Heart right ventricle (tissue), 16 donors: ENCODE results near the gene CHST6. TPM values are rescaled to one million over a fixed set of nuclear protein-coding genes. Genes with fewer than 3 reads are reported as not detected.
"Not testable (repeated sequence)": the region's sequence is repeated elsewhere in the genome, so short reads cannot be mapped to it uniquely, and the experiment has no call there.

Experiments
- ATAC-seq, 8 donors: fragments of 200-7000 bp; cut with Tn5 transposase; one replicate each; pipeline ENCODE4 v1.9.1; 2020; ENCODE audit warnings: mild to moderate bottlenecking in 8 of 8, moderate library complexity in 8 of 8, moderate number of reproducible peaks in 1 of 8
- DNase-seq, 2 donors: peaks; one replicate each; pipeline ENCODE4 v3.0.0-alpha.2; 2020
- H3K27ac ChIP-seq, 10 donors: fragments of 200-600 bp; sonication (generic) in 2 of 10; one replicate each; pipeline versions ENCODE4 v1.5.0 to v1.8.0; 2020 to 2022; ENCODE audit warnings: mild to moderate bottlenecking in 3 of 10
- H3K27me3 ChIP-seq, 7 donors: fragments of 200-600 bp; one replicate each; pipeline ENCODE4 v1.8.0; 2021 to 2022; ENCODE audit warnings: mild to moderate bottlenecking in 2 of 7
- H3K36me3 ChIP-seq, 9 donors: fragments of 200-600 bp; sonication (generic) in 1 of 9; one replicate each; pipeline versions ENCODE4 v1.5.0 to v1.8.0; 2020 to 2022; ENCODE audit warnings: mild to moderate bottlenecking in 2 of 9
- H3K4me1 ChIP-seq, 9 donors: fragments of 200-600 bp; sonication (generic) in 1 of 9; one replicate each; pipeline versions ENCODE4 v1.5.0 to v1.8.0; 2020 to 2022; ENCODE audit warnings: mild to moderate bottlenecking in 4 of 9
- H3K4me3 ChIP-seq, 10 donors: fragments of 200-600 bp; sonication (generic) in 2 of 10; one replicate each; pipeline versions ENCODE4 v1.5.0 to v1.8.0; 2020 to 2022; ENCODE audit warnings: mild to moderate bottlenecking in 7 of 10, moderate library complexity in 2 of 10
- H3K9me3 ChIP-seq, 11 donors: fragments of 200-600 bp in 10 of 11; sonication (generic) in 2 of 11; one replicate each; pipeline versions ENCODE4 v1.5.0 to v1.8.0; 2013 to 2022; ENCODE audit warnings: mild to moderate bottlenecking in 2 of 11, control low read depth in 1 of 11, moderate library complexity in 1 of 11
- WGBS, 2 donors: extraction: QIAGEN DNeasy Blood & Tissue Kit; methylation state at CpG; one replicate each; pipeline ENCODE4 v1.1.7; 2013; ENCODE audit warnings: inconsistent platforms in 1 of 2; 5-methylcytosine and 5-hydroxymethylcytosine counted together
- intact Hi-C, 10 donors: fragments of 100-400 bp; cut with DNase I; formaldehyde crosslinking; loops; one replicate each; pipeline versions ENCODE4 v1.11.1 to v1.14.2; 2022
- polyA plus RNA-seq, 2 donors: library from polyadenylated mRNA; stranded (reverse); fragments of 200-250 nt; gene quantifications; one replicate each; pipeline ENCODE4 v1.2.3, GENCODE V29; 2013
- total RNA-seq, 10 donors: library from RNA; stranded (reverse); fragmentation: NEBNext Ultra II Directional in 3 of 10; extraction: Animal tissue kit (Norgen Biotek cat#: 25700) in 3 of 10; gene quantifications; one replicate each; pipeline versions ENCODE4 v1.2.1 to v1.2.4, GENCODE V29; 2021 to 2023
- TF ChIP-seq, protein P1 (sequence below), 9 donors: fragments of 200-600 bp; sonication (generic) in 2 of 9; IDR thresholded peaks; one replicate each; pipeline versions ENCODE4 v1.5.0 to v1.8.0; 2021 to 2022; ENCODE audit warnings: antibody characterized with exemption in 9 of 9, mild to moderate bottlenecking in 5 of 9, moderate library complexity in 1 of 9
- donor health status: Arrhythmogenic right ventricular cardiomyopathy.
- donor health status: ischemic (EF 13 %, LVEDD 7.1; RV severe dilation, severe dysfunction).
- donor health status: healthy with polysubstance abuse.
- donor health status: DM: no; HTN: yes; CAD: no.
- donor health status: DM: no; HTN: no; CAD: no.
- donor health status: ischemic (EF 25% LVEDD 6.9; RV normal size, moderate dysfunction).
- donor health status: ischemic (EF 25% LVEDD 5.7; RV mildly dilated, moderate dysfunction).
- donor health status: healthy.
- donor health status: DM: yes; HTN: yes; CAD: no.
- donor health status: Ischemic cardiomyopathy.
- donor health status: ischemic (EF 35%, LVEDD 5.7; RV mildly dilated, moderate dysfunction).
- donor health status: nonischemic (EF 11% LVEDD 7.7; RV severe dilation, severe dysfunction).
- donor health status: DM: yes; HTN: yes; CAD: no.
- donor health status: PGD.
- donor health status: ischemic (EF 29% LVEDD 5.4; RV normal size, mild dysfunction).
- donor health status: nonischemic (EF 23%, LVEDD 6.1; RV moderate dilation, normal function).

Gene CHST6
- total and polyA plus RNA-seq, 12 donors, result 0.22 to 2.0 (median 0.86) TPM

DNA sequence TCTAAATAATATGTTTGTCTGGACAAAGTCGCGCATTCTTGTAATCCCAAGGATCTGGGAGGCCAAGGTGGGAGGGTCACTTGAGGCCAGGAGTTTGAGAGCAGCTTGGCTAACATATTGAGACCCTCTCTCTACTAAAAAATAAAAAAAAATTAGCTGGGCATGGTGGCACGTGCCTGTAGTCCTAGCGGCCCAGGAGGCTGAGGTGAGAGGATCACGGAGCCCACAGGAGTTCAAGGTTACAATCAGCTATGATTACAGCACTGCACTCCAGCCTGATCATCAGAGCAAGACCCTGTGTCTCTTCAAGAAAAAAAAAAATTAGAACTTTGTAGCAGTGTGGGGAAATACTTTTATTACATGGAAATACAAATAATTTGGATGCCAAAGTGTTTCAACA lies 6.1 kb upstream of the CHST6 start:
- DNase-seq (no peak), ATAC-seq (no peak)
- 85 to 86% methylated on average over 5 of the region's 5 CpGs for WGBS, 2 donors
- Histone ChIP-seq H3K36me3 (no peaks in the 10 kb centered on the region), H3K4me3 (no peak overlapping the region), H3K27ac (peak overlapping the region in 1 of 10 donors; percentile 36), H3K9me3 (no peaks in the 10 kb centered on the region), H3K4me1 (peaks cover 0 to 14% (median 4%) of the 10 kb centered on the region in 9 donors), H3K27me3 (no peaks in the 10 kb centered on the region)
- TF ChIP-seq, protein P1, sequence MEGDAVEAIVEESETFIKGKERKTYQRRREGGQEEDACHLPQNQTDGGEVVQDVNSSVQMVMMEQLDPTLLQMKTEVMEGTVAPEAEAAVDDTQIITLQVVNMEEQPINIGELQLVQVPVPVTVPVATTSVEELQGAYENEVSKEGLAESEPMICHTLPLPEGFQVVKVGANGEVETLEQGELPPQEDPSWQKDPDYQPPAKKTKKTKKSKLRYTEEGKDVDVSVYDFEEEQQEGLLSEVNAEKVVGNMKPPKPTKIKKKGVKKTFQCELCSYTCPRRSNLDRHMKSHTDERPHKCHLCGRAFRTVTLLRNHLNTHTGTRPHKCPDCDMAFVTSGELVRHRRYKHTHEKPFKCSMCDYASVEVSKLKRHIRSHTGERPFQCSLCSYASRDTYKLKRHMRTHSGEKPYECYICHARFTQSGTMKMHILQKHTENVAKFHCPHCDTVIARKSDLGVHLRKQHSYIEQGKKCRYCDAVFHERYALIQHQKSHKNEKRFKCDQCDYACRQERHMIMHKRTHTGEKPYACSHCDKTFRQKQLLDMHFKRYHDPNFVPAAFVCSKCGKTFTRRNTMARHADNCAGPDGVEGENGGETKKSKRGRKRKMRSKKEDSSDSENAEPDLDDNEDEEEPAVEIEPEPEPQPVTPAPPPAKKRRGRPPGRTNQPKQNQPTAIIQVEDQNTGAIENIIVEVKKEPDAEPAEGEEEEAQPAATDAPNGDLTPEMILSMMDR (IDR thresholded peaks at IDR 0.05), result no peak
- intact Hi-C loops, result no loop called here

DNA sequence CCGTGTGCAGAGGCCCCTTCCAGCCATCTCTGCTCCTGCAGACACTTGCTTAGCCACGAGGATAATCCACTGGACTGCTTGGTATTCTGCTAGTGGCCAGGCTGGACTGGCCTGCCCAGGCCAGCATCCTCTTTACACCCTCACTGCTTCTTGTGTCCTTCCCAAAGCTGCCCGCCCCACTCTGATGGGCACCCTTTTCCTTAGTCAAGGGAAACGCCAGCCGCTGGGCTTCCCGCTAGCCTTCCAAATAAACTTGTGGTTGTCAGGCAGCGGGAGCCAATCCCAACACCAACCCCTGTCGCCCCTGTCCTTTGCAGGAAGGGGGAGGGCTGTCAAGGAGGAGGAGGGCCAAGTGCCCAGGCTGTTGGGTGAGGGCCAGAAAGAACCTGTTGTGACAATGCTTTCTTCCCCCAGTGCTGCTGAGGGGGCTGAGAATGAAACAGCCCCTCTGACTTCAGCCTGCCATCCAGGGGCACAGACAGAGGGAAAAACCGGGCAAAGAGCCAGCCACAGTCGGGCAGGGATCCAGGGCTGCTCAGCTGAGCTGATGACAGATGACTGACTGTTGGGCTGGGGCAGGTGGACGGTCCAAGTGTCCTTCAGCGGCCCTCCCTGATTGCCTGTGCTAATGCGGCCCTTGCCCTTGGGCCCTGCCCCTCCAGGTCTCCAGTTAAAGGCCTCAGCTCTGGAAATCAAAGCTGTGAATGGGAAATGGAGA lies 3.5 kb upstream of the CHST6 start:
- Histone ChIP-seq H3K27me3 (peaks cover 0 to 19% (median 0%) of the 10 kb centered on the region in 7 donors), H3K4me1 (peaks cover 0 to 25% (median 13%) of the 10 kb centered on the region in 9 donors), H3K27ac (peak overlapping the region in 9 of 10 donors; percentile 55 to 79 (median 70))
- DNase-seq (peak; percentile 67 to 75), ATAC-seq (peak; percentile 63 to 90 (median 86))
- intact Hi-C loops, H3K9me3 ChIP-seq, H3K4me3 ChIP-seq, H3K36me3 ChIP-seq: not testable (repeated sequence)
- 12 to 17% methylated on average over 8 to 11 of the region's 13 CpGs for WGBS, 2 donors

DNA sequence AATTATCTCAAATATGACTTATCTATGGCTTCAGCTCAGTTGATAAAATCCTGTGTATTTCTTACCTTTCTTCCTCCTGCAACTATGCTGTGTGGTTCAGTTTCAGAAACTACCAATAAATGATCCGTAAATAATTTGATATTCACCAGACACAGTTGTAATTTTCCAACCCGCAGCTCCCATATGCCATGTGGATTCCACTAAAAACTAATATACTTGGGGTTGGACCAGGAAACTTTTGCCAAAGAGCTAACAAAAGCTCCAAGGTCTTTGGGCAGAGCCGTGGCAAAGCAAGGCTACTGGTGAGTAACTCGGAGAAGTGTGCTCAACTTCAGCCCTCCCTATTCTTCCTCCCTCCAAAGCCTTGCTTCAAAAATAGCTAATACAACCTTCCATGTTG lies 2.3 kb upstream of the CHST6 start:
- ATAC-seq, result no peak
- WGBS, 2 donors, result 76 to 87% methylated on average over 4 of the region's 4 CpGs

DNA sequence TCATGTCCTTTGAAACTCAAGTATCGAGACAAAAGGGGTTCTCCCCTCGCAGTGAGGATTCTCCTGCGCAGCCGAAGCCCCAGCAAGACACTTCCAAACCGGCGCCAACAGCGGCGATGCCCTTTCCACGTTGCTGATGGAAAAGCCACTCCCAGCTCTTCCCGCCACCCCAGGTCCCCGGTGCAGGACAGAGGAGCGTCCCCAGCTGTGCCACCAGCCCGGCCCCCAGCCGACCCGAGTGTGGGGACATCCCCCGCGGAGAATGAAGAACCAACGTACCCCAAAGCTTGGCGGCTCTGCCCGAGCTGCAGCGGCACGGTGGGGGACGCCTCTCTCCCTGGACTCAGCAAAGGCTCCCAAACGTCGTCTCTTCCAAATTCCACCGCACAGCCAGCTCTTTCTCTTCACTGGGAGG lies 573 bp downstream of the CHST6 start:
- TF ChIP-seq, protein P1 (IDR thresholded peaks at IDR 0.05), result no peak
- ATAC-seq (peak in 5 of 8 donors; percentile 2 to 13 (median 4)), DNase-seq (no peak)
- Histone ChIP-seq H3K4me1 (peaks cover 0 to 24% (median 11%) of the 10 kb centered on the region in 9 donors), H3K27me3 (peaks cover 0 to 35% (median 6%) of the 10 kb centered on the region in 7 donors), H3K4me3 (peak overlapping the region; percentile 23 to 58 (median 54)), H3K27ac (peak overlapping the region in 4 of 10 donors; percentile 15 to 43 (median 31)), H3K36me3 (no peaks in the 10 kb centered on the region), H3K9me3 (no peaks in the 10 kb centered on the region)
- 3% methylated on average over 26 of the region's 26 CpGs for WGBS, 2 donors
- intact Hi-C loops, result no loop called here

More for the DNA sequence above, 2.3 kb upstream of the CHST6 start:
- no peaks in the 10 kb centered on the region for H3K36me3 ChIP-seq
- peaks cover 0 to 25% (median 13%) of the 10 kb centered on the region in 9 donors for H3K4me1 ChIP-seq
- H3K27ac ChIP-seq, result peak overlapping the region in 1 of 10 donors; percentile 79
- no peaks in the 10 kb centered on the region for H3K9me3 ChIP-seq
- no peak for DNase-seq
- no peak overlapping the region for H3K4me3 ChIP-seq
- peaks cover 0 to 29% (median 4%) of the 10 kb centered on the region in 7 donors for H3K27me3 ChIP-seq
- TF ChIP-seq, protein P1 (IDR thresholded peaks at IDR 0.05), result no peak
- intact Hi-C loops, result no loop called here

DNA sequence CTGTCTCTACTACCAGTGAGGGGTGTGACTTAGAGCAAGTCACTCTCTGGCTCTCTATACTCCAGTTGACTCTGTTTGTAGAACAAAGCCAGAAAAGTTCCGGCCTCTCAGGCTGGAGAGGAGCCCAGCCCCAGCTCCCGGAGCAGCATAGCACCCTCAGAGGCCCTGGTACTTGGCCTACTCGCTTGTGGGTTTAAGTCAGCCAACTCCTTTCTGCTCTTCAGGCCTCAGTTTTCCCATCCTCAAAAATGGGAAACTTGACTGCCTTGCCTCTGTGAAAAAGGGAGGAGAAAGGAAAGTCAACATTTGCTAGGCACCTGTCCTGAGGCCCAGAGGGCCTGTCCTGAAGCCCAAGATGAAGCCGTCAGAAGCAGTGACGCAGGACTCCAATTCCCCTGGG lies 1.1 kb downstream of the CHST6 start:
- DNase-seq (no peak), ATAC-seq (no peak)
- Histone ChIP-seq H3K27me3 (peaks cover 0 to 35% (median 6%) of the 10 kb centered on the region in 7 donors), H3K27ac (no peak overlapping the region), H3K4me1 (peaks cover 0 to 20% (median 11%) of the 10 kb centered on the region in 9 donors), H3K36me3 (no peaks in the 10 kb centered on the region), H3K9me3 (no peaks in the 10 kb centered on the region), H3K4me3 (peak overlapping the region in 8 of 10 donors; percentile 26 to 58 (median 55))
- 64 to 66% methylated on average over 5 of the region's 5 CpGs for WGBS, 2 donors
- TF ChIP-seq, protein P1 (IDR thresholded peaks at IDR 0.05), result no peak
- intact Hi-C loops, result no loop called here
